Activated T-cell treated with anti-CD3 and anti-CD28 coated beads for 48 hours (primary cell): Measurements from ENCODE around the gene TSPAN33.
"Not testable (repeated sequence)": the region's sequence is repeated elsewhere in the genome, so short reads cannot be mapped to it uniquely, and the experiment has no call there.

Source experiments
- DNase-seq: peaks from one replicate; pipeline ENCODE4 v3.0.0-alpha.2; 2020; ENCODE audit warnings: low read depth

The TSPAN33 gene

GRCh38 chr7:129144095-129144833 lies at the start of gene TSPAN33:
TSPAN33 (plus strand) TSS chr7:129144707; CDS start chr7:129144981, 274 bp downstream.
- peak; percentile 67 for DNase-seq

GRCh38 chr7:129095258-129095657 lies 49.2 kb upstream of the TSPAN33 start:
- no peak for DNase-seq

- DNase-seq = no peak
Observed at GRCh38 chr7:129098409-129099084, 46.0 kb upstream of the TSPAN33 start.

- DNase-seq = no peak
Observed at GRCh38 chr7:129100827-129101166, 43.7 kb upstream of the TSPAN33 start.

GRCh38 chr7:129101746-129102145 lies 42.8 kb upstream of the TSPAN33 start:
- no peak for DNase-seq

- DNase-seq = no peak
Observed at GRCh38 chr7:129103561-129104324, 40.8 kb upstream of the TSPAN33 start.

- no peak for DNase-seq
Observed at GRCh38 chr7:129108581-129108980, 35.9 kb upstream of the TSPAN33 start.

- DNase-seq = no peak
Observed at GRCh38 chr7:129110258-129110981, 34.1 kb upstream of the TSPAN33 start.

- no peak for DNase-seq
Observed at GRCh38 chr7:129110982-129111376, 33.5 kb upstream of the TSPAN33 start.

- DNase-seq = no peak
Observed at GRCh38 chr7:129115676-129116075, 28.8 kb upstream of the TSPAN33 start.

- DNase-seq = no peak
Observed at GRCh38 chr7:129118182-129118581, 26.3 kb upstream of the TSPAN33 start.

GRCh38 chr7:129118976-129119375 lies 25.5 kb upstream of the TSPAN33 start:
- DNase-seq = no peak

- DNase-seq = not testable (repeated sequence)
Observed at GRCh38 chr7:129121501-129122077, 22.9 kb upstream of the TSPAN33 start.

GRCh38 chr7:129122078-129122750 lies 22.3 kb upstream of the TSPAN33 start:
- no peak for DNase-seq

GRCh38 chr7:129122751-129123509 lies 21.6 kb upstream of the TSPAN33 start:
- DNase-seq = peak; percentile 22

- no peak for DNase-seq
Observed at GRCh38 chr7:129123510-129123857, 21.0 kb upstream of the TSPAN33 start.

GRCh38 chr7:129126314-129126713 lies 18.2 kb upstream of the TSPAN33 start:
- no peak for DNase-seq

GRCh38 chr7:129127154-129127553 lies 17.4 kb upstream of the TSPAN33 start:
- no peak for DNase-seq

- DNase-seq = no peak
Observed at GRCh38 chr7:129127601-129128000, 16.9 kb upstream of the TSPAN33 start.

GRCh38 chr7:129134356-129134987 lies 10.0 kb upstream of the TSPAN33 start:
- no peak for DNase-seq
